Right lobe of liver (tissue), 6 donors: Measurements from ENCODE around the gene MUS81. TPM values are rescaled to one million over a fixed set of nuclear protein-coding genes. Genes with fewer than 3 reads are reported as not detected.

Source experiments
- ATAC-seq, 4 donors: fragments of 200-7000 bp; cut with Tn5 transposase; one replicate each; pipeline ENCODE4 v1.9.1; 2020; ENCODE audit warnings: mild to moderate bottlenecking in 4 of 4, moderate library complexity in 4 of 4
- DNase-seq, 3 donors: peaks; one replicate each; pipeline ENCODE4 v3.0.0-alpha.2; 2020
- H3K27ac ChIP-seq, 3 donors: fragments of 200-600 bp; one replicate each; pipeline ENCODE4 v1.8.0; 2022
- H3K27me3 ChIP-seq, 2 donors: fragments of 200-600 bp; one replicate each; pipeline ENCODE4 v1.8.0; 2022
- H3K36me3 ChIP-seq, 4 donors: fragments of 200-600 bp; sonication (generic) in 1 of 4; one replicate each; pipeline versions ENCODE4 v1.5.1 to v1.8.0; 2017 to 2022; ENCODE audit warnings: control low read depth in 1 of 4
- H3K4me1 ChIP-seq, 4 donors: fragments of 200-600 bp; sonication (generic) in 1 of 4; one replicate each; pipeline versions ENCODE4 v1.5.1 to v1.8.0; 2017 to 2022; ENCODE audit warnings: control low read depth in 1 of 4
- H3K4me3 ChIP-seq, 3 donors: fragments of 200-600 bp; one replicate each; pipeline ENCODE4 v1.8.0; 2022
- H3K9me3 ChIP-seq, 4 donors: fragments of 200-600 bp; sonication (generic) in 1 of 4; one replicate each; pipeline versions ENCODE4 v1.5.1 to v1.8.0; 2017 to 2022; ENCODE audit warnings: control low read depth in 1 of 4
- CTCF ChIP-seq, 4 donors: fragments of 200-600 bp in 3 of 4; fragments of 450-650 bp in 1 of 4; IDR thresholded peaks; one replicate each; pipeline versions ENCODE4 v1.5.1 to v1.8.0; 2016 to 2022; ENCODE audit warnings: antibody characterized with exemption in 4 of 4, mild to moderate bottlenecking in 2 of 4
- POLR2A ChIP-seq: fragments of 450-650 bp; IDR thresholded peaks from one replicate; pipeline ENCODE4 v1.6.1; 2017; ENCODE audit warnings: antibody characterized with exemption, mild to moderate bottlenecking
- WGBS: methylation state at CpG from one replicate; pipeline ENCODE4 v1.1.6; 2018; ENCODE audit warnings: low coverage, low lambda C conversion rate; ENCODE audit not compliant: insufficient coverage; ENCODE audit errors: missing lambda C conversion rate; 5-methylcytosine and 5-hydroxymethylcytosine counted together
- intact Hi-C, 2 donors: fragments of 100-400 bp; cut with DNase I; formaldehyde crosslinking; loops; one replicate each; pipeline versions ENCODE4 v1.11.2 to v1.14.1; 2022
- total RNA-seq, 6 experiments: library from RNA; depleted of rRNA in 2 of 6; stranded (reverse); fragments of >200 nt in 2 of 6; fragmentation: NEBNext Ultra II Directional in 3 of 6; extraction: Animal tissue kit (Norgen Biotek cat#: 25700) in 3 of 6; gene quantifications; one replicate each; pipeline versions ENCODE4 v1.1.0 to v1.2.4, GENCODE V29; 2016 to 2023
- donor health status: DM: no; HTN: yes; CAD: no.
- donor health status: DM: no; HTN: no; CAD: no.
- donor health status: DM: no; HTN: no; CAD: no.
- donor health status: DM: no; HTN: yes; CAD: no.
- donor health status: DM: no; HTN: yes; CAD: no.

MUS81 gene
- total RNA-seq, 6 experiments from 2014 or later = 14.0 to 25.6 (median 19.7) TPM

GRCh38 chr11:65868907-65869306 is 8.7 kb downstream of the MUS81 start:
- Histone ChIP-seq H3K4me1 (peaks cover 0 to 7% (median 0%) of the 10 kb centered on the region in 4 donors), H3K4me3 (no peak overlapping the region), H3K27ac (no peak overlapping the region), H3K27me3 (no peaks in the 10 kb centered on the region), H3K9me3 (no peaks in the 10 kb centered on the region), H3K36me3 (peaks cover 0 to 17% (median 9%) of the 10 kb centered on the region in 4 donors)
- intact Hi-C loops = no loop called here
- WGBS = no CpG with 5 or more reads among the region's 3 CpGs
- DNase-seq = no peak
- no peak for ATAC-seq
- TF ChIP-seq POLR2A (no peak), CTCF (IDR thresholded peaks at IDR 0.05) (no peak)

GRCh38 chr11:65869643-65870306 is 9.5 kb downstream of the MUS81 start:
- Histone ChIP-seq H3K27ac (no peak overlapping the region), H3K4me1 (peaks cover 0 to 9% (median 0%) of the 10 kb centered on the region in 4 donors), H3K4me3 (no peak overlapping the region), H3K9me3 (no peaks in the 10 kb centered on the region), H3K36me3 (peaks cover 0 to 9% (median 5%) of the 10 kb centered on the region in 4 donors), H3K27me3 (no peaks in the 10 kb centered on the region)
- no peak for ATAC-seq
- DNase-seq = peak in 1 of 3 donors; percentile 53
- TF ChIP-seq CTCF (IDR thresholded peaks at IDR 0.05) (no peak), POLR2A (no peak)
- 47% methylated on average over 3 of the region's 24 CpGs for WGBS
- intact Hi-C loops = no loop called here

GRCh38 chr11:65870307-65870658 is 10.1 kb downstream of the MUS81 start:
- TF ChIP-seq POLR2A = no peak
- no peak for TF ChIP-seq CTCF (IDR thresholded peaks at IDR 0.05)
- DNase-seq = peak in 1 of 3 donors; percentile 52
- intact Hi-C loops = no loop called here
- Histone ChIP-seq H3K36me3 (peaks cover 0 to 4% (median 2%) of the 10 kb centered on the region in 4 donors), H3K4me1 (peaks cover 0 to 9% (median 0%) of the 10 kb centered on the region in 4 donors), H3K9me3 (no peaks in the 10 kb centered on the region), H3K27me3 (no peaks in the 10 kb centered on the region), H3K27ac (no peak overlapping the region), H3K4me3 (no peak overlapping the region)
- WGBS = no CpG with 5 or more reads among the region's 11 CpGs
- no peak for ATAC-seq

GRCh38 chr11:65870706-65871681 is 10.8 kb downstream of the MUS81 start:
- peaks cover 0 to 9% (median 0%) of the 10 kb centered on the region in 4 donors for H3K4me1 ChIP-seq
- peak in 1 of 3 donors; percentile 52 for DNase-seq
- H3K27ac ChIP-seq = peak overlapping the region; percentile 52 to 88 (median 69)
- 55% methylated on average over 7 of the region's 24 CpGs for whole genome bisulfite sequencing
- intact Hi-C loops = no loop called here
- peaks cover 0 to 3% (median 1%) of the 10 kb centered on the region in 4 donors for H3K36me3 ChIP-seq
- no peaks in the 10 kb centered on the region for H3K9me3 ChIP-seq
- TF ChIP-seq POLR2A (no peak), CTCF (IDR thresholded peaks at IDR 0.05) (no peak)
- no peaks in the 10 kb centered on the region for H3K27me3 ChIP-seq
- no peak overlapping the region for H3K4me3 ChIP-seq
- peak in 1 of 4 donors; percentile 3 for ATAC-seq
